GM04503 (cell line): ENCODE measurements around the gene TRIM7.
"Not testable (repeated sequence)": the region's sequence is repeated elsewhere in the genome, so short reads cannot be mapped to it uniquely, and the experiment has no call there.

ENCODE experiments used
- DNase-seq: peaks from one replicate; pipeline ENCODE4 v3.0.0-alpha.2; 2012; ENCODE audit warnings: low read depth

Gene TRIM7

GRCh38 chr5:181212934-181213333 is 7.9 kb upstream of the TRIM7 start:
- DNase-seq, result no peak

DNA sequence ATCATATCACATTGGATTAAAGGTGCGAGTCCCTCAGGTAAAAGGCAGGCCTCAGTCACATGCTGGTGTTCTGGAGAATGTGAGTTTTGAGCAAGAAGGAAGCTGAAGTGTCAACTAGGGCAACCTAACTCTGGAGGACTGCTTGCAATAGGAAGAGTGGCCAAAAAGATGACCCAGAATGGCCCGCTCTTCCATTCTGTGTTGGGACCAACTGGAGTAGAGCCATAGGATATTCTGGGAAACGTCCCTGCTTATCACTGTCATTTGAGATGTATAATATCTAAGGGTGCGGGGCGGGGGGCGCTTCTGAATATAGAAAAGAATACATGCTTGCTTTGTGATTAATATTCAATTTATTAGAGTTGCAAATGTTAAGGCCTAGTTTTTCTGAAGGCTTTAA is 7.1 kb upstream of the TRIM7 start:
- no peak for DNase-seq

GRCh38 chr5:181211208-181211607 is 6.2 kb upstream of the TRIM7 start:
- no peak for DNase-seq

DNA sequence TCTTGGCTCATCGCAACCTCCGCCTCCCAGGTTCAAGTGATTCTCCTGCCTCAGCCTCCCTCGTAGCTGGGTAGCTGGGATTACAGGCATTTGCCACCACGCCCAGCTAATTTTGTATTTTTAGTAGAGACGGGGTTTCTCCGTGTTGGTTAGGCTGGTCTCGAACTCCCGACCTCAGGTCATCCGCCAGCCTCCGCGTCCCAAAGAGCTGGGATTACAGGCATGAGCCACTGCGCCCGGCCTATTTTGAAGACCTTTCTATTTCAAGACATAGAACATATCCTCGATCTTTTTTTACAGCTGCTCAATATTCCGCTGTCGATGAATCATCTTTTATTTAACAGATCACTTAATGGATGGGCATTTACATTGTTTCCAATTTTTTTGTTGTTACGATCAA is 5.7 kb upstream of the TRIM7 start:
- not testable (repeated sequence) for DNase-seq

DNA sequence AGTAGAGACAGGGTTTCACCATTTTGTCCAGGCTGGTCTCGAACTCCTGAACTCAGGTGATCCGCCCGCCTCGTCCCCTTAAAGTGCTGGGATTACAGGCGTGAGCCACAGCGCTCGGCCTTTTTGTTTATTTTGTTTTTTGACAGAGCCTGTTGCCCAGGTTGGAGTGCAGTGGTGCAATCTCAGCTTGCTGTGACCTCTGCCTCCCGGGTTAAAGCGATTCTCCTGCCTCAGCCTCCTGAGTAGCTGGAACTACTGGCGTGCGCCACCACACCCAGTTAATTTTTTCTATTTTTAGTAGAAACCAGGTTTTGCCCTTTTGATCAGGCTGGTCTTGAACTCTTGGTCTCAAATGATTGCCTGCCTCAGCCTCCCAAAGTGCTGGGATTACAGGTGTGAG is 5.2 kb upstream of the TRIM7 start:
- DNase-seq, result not testable (repeated sequence)

DNA sequence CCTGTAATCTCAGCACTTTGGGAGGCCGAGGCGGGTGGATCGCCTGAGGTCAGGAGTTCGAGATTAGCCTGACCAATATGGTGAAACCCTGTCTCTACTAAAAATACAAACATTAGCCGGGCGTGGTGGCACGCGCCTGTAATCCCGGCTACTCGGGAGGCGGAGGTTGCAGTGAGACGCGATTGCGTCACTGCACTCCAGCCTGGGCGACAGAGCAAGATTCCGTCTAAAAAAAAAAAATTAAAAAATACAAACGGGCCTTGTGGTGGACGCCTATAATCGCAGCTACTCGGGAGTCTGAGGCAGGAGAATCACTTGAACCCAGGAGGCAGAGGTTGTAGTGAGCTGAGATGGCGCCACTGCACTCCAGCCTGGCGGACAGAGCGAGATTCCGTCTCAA is 4.0 kb upstream of the TRIM7 start:
- DNase-seq, result not testable (repeated sequence)

DNA sequence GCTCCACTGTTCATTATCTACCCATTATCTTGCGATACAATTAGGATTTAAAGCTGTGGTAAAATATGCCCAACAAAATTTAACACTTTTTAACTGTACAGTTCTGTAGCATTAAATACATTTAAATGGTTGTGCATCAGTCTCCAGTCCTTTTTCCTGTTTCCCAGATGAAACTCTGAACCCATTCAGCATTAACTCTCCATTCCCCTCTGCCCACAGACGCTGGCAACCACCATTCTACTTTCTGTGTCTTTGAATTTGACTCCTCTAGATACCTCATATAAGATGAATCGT is 2.9 kb upstream of the TRIM7 start:
- DNase-seq, result no peak

DNA sequence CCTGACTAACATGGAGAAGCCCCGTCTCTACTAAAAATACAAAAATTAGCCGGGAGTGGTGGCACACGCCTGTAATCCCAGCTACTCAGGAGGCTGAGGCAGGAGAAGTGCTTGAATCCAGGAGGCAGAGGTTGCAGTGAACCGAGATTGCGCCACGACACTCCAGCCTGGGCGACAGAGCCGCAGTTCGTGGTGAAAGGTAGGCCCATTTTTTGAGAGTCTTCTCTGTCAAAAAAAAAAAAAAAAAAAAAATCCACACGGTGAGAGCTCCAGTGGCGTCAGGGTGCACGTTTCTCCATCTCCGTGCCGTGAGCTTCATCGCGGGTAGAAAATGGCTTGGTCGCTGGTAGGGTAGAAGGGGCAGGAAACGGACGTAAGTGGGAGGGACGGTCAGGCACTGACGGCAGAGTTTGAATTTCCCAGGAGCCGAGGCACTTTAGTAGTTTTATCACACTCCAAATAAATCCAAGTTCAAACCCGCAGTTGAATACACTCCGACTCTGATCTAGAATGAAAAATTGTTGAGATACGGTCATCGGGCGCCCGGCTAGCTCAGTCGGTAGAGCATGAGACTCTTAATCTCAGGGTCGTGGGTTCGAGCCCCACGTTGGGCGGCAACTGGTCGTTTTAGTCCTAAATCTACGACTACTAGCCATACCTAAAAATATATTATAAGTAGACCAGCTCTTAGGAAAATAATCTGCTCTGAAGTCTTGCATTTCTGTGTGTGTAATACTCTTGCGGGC is 2.4 kb upstream of the TRIM7 start:
- DNase-seq, result no peak

DNA sequence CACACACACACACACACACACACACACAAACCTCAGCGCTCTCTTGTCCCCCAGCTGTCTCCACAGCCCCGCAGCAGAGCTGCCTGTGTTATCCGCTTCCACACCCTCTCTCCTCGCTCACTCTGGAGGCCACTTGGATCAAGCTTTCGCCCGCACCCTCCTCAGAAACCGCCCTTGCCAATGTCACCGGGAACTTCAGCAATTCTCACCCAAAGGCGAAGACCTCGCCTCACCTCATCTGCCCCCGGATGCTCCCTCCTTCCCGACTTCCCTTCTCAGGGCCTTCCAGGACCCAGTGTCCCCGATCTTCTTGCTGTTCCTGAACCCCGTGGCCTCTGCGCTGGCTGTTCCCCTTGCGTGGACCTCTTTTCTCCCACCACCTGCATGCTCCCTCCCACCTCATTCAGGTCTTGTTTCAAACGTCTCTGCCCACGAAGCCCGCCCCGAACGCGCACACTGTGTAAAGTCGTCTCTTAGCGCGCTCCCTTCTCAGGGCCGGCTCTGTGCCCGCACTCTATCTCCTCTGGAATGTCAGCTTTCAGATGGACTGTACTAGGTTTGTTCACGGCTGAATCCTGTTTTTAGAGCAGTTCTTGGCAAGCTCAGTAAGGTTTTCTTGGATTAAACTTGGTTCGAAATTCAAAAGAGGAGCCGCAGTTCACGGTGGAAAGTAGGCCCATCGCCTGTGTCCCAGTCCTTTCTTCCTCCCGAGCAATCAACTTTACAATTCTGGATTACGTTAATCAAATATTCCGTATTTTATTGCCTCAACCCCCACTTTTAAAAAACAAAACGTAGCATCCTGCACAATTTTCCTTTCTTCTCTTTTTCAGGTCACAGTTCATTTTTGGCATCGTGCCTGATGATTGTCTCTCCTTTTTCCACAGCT is 1.0 kb upstream of the TRIM7 start:
- DNase-seq, result no peak

GRCh38 chr5:181204113-181204825 is 727 bp downstream of the TRIM7 start:
- no peak for DNase-seq

GRCh38 chr5:181203777-181204112 is 1.3 kb downstream of the TRIM7 start:
- no peak for DNase-seq

- DNase-seq, result no peak
Observed at GRCh38 chr5:181203093-181203711, 1.8 kb downstream of the TRIM7 start.

DNA sequence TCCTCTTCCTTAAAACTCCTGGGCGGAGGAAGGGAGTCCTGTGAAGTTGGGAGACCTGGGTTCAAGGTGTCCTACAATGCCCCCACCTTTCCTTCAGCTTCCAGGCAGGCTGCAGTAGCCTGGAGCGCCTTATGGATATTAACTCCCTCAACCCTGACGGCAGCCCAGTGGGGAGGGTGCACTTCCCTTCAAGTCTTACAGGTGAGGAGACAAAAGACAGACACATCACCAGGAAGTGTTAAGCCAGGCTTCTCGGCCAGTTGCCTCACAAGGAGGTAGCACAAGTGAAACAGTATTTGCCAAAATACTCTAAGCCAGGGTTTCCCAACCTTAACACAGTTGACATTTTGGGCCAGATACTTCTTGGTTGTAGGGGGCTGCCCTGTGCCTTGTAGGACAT is 4.2 kb downstream of the TRIM7 start:
- no peak for DNase-seq

DNA sequence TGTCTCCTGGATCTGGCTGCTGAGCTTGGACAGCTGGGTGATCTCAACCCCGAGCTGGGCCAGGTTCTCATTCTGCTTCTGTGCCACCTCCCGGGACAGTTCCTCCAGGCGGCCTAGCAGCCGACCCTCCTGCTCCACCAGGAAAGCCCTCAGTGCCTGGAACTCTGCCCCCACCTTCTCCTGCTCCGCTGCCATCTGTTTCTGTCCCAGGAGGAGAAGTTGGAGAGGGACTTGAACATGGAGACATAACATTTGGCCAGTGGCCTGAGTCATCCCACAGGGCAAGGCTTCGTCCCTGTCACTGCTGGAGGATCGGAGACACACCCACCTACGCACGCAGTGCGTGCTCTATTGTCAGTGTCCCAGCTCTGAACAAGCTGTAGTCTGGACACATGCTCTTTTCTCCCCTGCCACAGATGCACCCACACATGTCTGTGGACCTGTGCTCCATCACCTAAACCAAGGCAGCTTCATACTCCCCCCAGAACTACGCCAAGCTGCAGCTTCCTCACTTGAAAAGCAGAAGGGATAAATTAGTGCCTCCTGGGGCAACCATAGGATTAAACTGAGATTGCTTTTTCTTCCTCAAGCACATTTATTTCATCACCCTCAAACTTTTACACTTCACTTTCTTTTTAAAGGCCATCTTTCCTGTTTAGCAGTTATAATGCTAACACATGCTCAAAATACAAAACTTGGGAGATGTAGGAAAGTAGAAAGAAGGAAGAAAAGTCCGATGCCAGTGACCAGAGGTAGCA is 4.9 kb downstream of the TRIM7 start:
- DNase-seq, result no peak

DNA sequence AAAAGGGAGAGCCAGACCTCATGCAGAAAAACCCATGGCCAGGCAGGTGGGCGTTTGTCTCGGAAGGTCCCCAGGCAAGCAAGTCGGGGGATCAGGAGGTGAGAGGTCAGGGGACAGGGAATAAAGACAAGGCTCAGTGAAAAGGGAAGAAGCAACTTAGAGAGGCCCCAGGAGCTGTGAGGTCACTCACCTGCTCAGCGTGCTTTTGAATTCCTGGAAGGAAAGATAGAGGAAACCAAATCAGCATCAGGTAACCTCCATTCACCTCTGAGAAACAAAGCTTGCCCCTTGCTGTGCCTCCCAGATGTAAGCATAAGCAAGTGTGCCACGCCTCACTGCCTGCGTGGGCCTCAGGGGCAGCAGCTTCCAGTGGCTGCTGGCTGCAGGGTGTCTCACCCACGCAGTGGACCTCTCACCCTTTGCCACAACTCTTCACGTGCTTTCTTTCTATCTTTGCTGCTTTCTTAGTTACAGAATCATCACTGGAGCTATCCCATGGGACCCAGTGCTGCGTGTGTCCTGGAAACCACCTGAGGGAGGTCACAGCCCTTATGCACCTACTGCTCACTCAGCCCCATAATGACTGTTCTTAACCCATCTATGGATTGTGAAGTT is 6.0 kb downstream of the TRIM7 start:
- DNase-seq, result no peak

DNA sequence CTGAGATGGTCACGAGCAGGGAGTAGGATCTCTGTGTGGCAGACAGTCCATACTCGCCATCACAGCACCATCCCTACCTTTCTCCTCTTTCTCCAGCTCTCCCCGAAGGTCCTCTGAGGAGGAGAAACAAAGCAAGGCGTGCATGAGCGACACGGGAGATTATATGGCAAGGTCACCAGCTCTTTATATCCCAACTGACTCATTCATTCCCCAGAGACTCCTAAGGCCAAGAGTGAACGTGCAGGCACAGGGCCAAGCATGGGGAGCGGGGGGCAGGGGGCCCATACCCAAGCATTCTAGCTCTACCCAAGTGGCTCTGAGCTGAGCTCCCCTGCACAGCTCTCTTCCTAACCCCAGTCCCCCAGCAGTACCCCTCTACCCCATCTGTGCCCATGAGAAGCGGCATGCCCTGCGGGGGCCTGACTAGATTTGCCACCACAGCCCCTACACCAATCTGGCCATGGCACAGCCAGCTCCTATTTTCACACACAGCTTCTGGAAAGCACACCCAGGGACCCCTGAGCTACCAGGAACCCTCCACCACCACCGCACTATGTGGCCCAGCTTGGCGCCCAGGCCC is 6.8 kb downstream of the TRIM7 start:
- DNase-seq, result no peak

- DNase-seq, result no peak
Observed at GRCh38 chr5:181197326-181197951, 7.6 kb downstream of the TRIM7 start.

DNA sequence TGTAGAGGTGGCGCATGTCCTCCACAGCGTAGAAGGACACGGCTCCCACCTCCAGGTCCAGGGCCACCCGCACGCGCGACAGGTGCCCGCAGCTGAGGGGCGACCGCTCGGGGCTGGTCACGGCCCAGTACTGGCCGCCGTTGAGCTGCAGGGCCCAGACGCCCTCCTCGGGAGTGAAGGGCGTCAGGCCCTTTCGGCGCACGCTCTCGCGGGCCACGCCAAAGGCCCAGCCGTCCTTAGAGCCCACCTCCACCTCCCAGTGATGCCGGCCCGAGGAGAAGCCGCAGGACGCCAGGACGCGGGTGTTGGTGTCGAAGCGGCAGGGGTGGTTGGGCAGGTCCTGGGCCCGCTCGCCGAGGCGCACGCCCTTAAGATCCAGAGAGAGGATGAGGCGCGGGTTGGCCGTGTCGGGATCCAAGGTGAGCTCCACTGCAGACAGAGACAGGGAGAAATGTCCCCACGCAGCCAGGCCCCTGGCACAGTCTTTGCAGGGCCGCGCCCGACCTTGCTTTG is 9.7 kb downstream of the TRIM7 start:
- no peak for DNase-seq

GRCh38 chr5:181194489-181195248 is 10.3 kb downstream of the TRIM7 start:
- no peak for DNase-seq

- no peak for DNase-seq
Observed at GRCh38 chr5:181193656-181194055, 11.3 kb downstream of the TRIM7 start.
